PFSK-1 (cell line): ENCODE results near the gene HIVEP2. TPM values are rescaled to one million over a fixed set of nuclear protein-coding genes. Genes with fewer than 3 reads are reported as not detected.

Source experiments
- FOXP2 ChIP-seq: optimal IDR thresholded peaks from 2 replicates; pipeline ENCODE3; 2011; ENCODE audit warnings: borderline replicate concordance, control low read depth, inconsistent platforms; ENCODE audit not compliant: insufficient read depth; ENCODE audit errors: extremely low read length, extremely low read depth
- POLR2AphosphoS5 ChIP-seq: IDR thresholded peaks from 2 replicates; pipeline ENCODE4 v1.6.1; 2012; ENCODE audit warnings: low read depth, mild to moderate bottlenecking, control low read depth, low read length, moderate library complexity
- SIN3A ChIP-seq: IDR thresholded peaks from 2 replicates; pipeline ENCODE4 v1.6.1; 2012; ENCODE audit warnings: mild to moderate bottlenecking, low read length, moderate library complexity, borderline replicate concordance; ENCODE audit not compliant: insufficient read depth
- TAF1 ChIP-seq: IDR thresholded peaks from 2 replicates; pipeline ENCODE4 v1.6.1; 2012; ENCODE audit warnings: low read length, control low read depth, borderline replicate concordance; ENCODE audit not compliant: insufficient read depth
- polyA plus RNA-seq: library from polyadenylated mRNA; unstranded; fragments of >200 nt; gene quantifications from one replicate; pipeline ENCODE4 v1.2.1, GENCODE V29; 2012; ENCODE audit warnings: low read depth, missing spikeins; ENCODE audit not compliant: insufficient read length
- TF ChIP-seq, protein P1 (sequence below), 2 experiments: IDR thresholded peaks; 2 replicates each; pipeline versions ENCODE4 v1.6.1 to v1.8.0; 2011 to 2012; ENCODE audit warnings: low read depth in 2 of 2, low read length in 2 of 2, control low read depth in 1 of 2, inconsistent platforms in 1 of 2, mild to moderate bottlenecking in 1 of 2, moderate library complexity in 1 of 2; ENCODE audit not compliant: insufficient read depth in 1 of 2

The HIVEP2 gene
- polyA plus RNA-seq, result 0.23 TPM

DNA sequence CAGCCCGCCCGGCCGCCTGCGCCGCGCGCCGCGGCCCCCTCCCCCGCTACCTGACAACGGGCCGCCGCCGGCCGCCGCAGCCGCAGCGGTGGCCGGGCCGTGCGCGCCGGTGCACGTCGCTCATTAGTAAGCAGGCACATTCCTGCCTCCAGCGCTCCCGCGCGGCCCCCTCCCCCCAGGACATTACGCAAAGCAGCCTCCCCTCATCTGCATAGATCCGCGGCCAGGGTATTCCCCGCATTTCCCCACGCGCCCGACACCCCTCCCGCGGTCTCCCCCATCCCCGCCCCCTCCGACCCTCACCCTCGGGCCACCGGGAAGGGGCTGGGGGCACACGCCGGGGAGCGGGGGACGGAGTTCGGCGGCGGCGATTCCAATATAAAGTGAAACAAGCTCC, at the start of gene HIVEP2:
TSS of gene HIVEP2 (minus strand) at position 128 of the 397 bp plus-strand sequence. CDS start 170,438 bp downstream, outside the sequence.
- TF ChIP-seq SIN3A (no peak), POLR2AphosphoS5 (no peak), FOXP2 (no peak), TAF1 (no peak)
- TF ChIP-seq, protein P1, sequence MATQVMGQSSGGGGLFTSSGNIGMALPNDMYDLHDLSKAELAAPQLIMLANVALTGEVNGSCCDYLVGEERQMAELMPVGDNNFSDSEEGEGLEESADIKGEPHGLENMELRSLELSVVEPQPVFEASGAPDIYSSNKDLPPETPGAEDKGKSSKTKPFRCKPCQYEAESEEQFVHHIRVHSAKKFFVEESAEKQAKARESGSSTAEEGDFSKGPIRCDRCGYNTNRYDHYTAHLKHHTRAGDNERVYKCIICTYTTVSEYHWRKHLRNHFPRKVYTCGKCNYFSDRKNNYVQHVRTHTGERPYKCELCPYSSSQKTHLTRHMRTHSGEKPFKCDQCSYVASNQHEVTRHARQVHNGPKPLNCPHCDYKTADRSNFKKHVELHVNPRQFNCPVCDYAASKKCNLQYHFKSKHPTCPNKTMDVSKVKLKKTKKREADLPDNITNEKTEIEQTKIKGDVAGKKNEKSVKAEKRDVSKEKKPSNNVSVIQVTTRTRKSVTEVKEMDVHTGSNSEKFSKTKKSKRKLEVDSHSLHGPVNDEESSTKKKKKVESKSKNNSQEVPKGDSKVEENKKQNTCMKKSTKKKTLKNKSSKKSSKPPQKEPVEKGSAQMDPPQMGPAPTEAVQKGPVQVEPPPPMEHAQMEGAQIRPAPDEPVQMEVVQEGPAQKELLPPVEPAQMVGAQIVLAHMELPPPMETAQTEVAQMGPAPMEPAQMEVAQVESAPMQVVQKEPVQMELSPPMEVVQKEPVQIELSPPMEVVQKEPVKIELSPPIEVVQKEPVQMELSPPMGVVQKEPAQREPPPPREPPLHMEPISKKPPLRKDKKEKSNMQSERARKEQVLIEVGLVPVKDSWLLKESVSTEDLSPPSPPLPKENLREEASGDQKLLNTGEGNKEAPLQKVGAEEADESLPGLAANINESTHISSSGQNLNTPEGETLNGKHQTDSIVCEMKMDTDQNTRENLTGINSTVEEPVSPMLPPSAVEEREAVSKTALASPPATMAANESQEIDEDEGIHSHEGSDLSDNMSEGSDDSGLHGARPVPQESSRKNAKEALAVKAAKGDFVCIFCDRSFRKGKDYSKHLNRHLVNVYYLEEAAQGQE (IDR thresholded peaks at IDR 0.05; ENCODE audit: insufficient read depth in 1 of 2, low read depth in 2 of 2, low read length in 2 of 2), result no peak

GRCh38 chr6:142993977-142994376, 49.0 kb upstream of the HIVEP2 start:
- TF ChIP-seq FOXP2 (no peak), TAF1 (no peak)

GRCh38 chr6:142987490-142987889, 42.5 kb upstream of the HIVEP2 start:
- TF ChIP-seq POLR2AphosphoS5 (no peak), FOXP2 (no peak), SIN3A (no peak), TAF1 (no peak)
- TF ChIP-seq, protein P1 (IDR thresholded peaks at IDR 0.05; ENCODE audit: insufficient read depth in 1 of 2, low read depth in 2 of 2, low read length in 2 of 2), result no peak

GRCh38 chr6:142985281-142985680, 40.3 kb upstream of the HIVEP2 start:
- TF ChIP-seq SIN3A (no peak), FOXP2 (no peak), TAF1 (no peak), POLR2AphosphoS5 (no peak)
- TF ChIP-seq, protein P1 (IDR thresholded peaks at IDR 0.05; ENCODE audit: insufficient read depth in 1 of 2, low read depth in 2 of 2, low read length in 2 of 2), result no peak

GRCh38 chr6:142984386-142984785, 39.4 kb upstream of the HIVEP2 start:
- no peak for TF ChIP-seq SIN3A
- TF ChIP-seq, protein P1 (IDR thresholded peaks at IDR 0.05; ENCODE audit: insufficient read depth in 1 of 2, low read depth in 2 of 2, low read length in 2 of 2), result no peak
- TF ChIP-seq POLR2AphosphoS5, result no peak
- TF ChIP-seq TAF1, result no peak
- TF ChIP-seq FOXP2, result no peak
